ENCODE data around the gene VPS35L.
"Not testable (repeated sequence)": the region's sequence is repeated elsewhere in the genome, so short reads cannot be mapped to it uniquely, and the experiment has no call there.

VPS35L gene

DNA sequence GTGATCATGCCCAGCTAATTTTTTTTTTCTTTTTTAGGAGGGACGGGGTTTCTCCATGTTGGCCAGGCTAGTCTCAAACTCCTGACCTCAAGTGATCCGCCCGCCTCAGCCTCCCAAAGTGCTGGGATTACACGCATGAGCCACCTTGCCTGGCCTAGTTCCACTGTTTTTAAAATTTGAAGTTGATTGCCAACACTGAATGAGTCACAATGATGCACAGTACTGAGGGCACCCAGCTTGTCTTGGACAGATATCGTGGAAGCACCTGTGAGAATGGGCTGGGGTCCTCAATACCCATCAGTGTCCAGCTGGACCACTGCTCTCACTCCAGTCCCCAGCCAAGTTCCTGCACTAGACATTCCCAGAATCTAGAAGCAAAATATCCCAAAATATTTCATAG, 160.1 kb downstream of the VPS35L start:
- DNase-seq: no peak

DNA sequence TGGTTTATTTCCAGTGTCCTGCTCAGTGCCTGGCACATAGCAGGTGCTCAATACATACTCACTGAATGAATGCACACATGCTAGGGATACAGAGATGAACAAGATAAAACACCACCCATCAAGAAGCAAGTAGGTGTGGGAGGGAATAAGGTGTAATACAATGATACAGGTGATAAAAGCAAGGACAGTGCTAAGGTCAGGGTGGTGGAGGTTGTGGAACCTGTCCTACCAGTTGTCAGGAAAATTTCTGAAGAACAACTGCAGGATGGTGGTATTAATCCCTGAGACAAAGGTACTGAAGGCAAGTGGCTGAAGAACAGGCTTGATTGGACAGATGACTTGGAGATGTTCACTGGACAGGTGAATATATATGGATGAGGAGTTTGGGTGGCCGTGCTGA, 160.7 kb downstream of the VPS35L start:
- peak; percentile 4 for DNase-seq

DNA sequence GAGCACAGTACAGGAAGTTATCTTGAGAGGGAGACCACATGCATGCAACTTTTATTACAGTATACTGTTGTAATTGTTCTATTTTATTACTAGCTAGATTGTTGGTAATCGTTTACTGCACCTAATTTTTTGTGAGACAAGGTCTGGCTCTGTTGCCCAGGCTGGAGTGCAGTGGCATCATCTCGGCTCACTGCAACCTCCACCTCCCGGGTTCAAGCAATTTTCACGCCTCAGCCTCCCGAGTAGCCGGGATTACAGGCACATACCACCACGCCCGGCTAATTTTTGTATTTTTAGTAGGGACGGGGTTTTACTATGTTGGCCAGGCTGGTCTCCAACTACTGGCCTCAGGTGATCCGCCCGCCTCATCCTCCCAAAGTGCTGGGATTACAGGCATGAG, 161.2 kb downstream of the VPS35L start:
- not testable (repeated sequence) for DNase-seq

DNA sequence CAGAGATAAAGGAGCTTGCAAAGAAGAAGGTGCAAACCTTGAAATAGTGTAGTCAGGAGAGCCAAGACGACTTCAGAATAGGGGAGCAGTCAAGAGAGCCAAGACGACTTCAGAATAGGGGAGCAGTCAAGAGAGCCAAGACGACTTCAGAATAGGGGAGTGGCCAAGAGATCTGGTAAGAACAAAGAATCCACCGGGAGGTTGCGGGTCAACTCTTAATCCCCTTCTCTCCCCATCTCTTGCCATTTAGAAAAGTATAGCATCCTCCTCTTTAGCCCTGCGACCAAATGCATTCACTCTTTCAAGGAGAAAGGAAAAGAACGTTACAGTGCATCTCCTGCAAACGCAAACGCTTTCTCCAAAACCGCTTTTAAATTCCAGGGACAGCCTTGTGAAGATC, 161.8 kb downstream of the VPS35L start:
- no peak for DNase-seq

DNA sequence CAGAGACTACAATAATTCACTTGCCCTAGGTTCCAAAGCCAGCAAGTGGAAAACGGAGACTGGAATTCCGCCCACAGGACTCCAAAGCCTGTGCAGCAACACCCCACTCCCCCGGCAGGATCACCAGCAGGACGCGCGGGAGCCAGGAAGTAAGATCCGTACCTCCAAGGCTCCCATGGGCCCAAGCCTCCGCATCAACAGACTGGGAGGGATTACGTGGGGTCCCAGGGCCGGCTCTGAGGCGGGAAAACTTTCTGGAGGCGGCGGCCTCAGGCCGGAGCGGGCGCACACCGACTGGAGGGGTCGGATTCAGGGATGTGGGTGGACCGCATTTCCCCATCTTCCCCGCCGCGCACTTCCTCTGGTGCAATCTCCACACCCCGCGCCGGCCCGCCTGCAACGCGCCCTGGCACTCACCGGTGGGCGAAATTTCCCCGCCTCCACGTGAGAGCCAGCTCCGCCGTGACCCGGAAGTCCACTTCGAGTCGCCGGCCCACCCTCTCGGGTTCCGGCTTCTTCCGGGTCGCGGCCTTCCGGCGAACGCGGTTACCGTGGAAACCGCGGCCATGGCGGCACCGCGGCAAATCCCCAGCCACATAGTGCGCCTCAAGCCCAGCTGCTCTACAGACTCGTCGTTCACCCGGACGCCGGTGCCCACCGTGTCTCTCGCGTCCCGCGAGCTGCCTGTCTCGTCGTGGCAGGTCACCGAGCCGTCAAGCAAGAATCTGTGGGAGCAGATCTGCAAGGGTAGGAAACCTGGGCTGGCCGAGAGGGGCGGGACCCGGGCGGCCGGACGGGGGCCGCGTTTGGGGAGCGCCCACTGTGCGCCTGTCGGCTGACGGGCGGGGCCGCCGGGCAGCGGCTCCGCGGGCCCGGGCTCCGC, 162.5 kb downstream of the VPS35L start, which contains the start of the genes IQCK and KNOP1:
IQCK (plus strand) TSS at position 531 of the 883 bp plus-strand sequence; CDS start at position 567, 36 bp downstream.
KNOP1 (minus strand) TSS at position 487 of the 883 bp plus-strand sequence. CDS start 3,192 bp downstream, outside the sequence.
- peak; percentile 88 for DNase-seq

DNA sequence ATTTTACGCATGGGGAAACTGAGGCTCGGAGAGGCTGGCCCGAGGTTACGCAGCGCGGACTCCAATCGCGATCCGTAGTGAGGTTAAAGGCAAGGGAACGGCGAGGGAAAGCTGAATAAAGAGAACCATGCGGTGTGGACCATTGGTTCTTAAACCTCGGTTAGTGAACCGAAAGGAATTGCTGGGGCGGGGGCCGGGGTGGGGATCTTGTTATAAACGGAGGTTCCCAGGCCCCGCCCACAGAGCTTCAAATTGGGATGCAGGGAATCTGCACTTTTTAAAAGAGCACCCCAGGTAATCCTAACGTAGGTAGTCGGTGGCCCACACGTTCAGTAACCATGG, 163.1 kb downstream of the VPS35L start:
- peak; percentile 6 for DNase-seq

DNA sequence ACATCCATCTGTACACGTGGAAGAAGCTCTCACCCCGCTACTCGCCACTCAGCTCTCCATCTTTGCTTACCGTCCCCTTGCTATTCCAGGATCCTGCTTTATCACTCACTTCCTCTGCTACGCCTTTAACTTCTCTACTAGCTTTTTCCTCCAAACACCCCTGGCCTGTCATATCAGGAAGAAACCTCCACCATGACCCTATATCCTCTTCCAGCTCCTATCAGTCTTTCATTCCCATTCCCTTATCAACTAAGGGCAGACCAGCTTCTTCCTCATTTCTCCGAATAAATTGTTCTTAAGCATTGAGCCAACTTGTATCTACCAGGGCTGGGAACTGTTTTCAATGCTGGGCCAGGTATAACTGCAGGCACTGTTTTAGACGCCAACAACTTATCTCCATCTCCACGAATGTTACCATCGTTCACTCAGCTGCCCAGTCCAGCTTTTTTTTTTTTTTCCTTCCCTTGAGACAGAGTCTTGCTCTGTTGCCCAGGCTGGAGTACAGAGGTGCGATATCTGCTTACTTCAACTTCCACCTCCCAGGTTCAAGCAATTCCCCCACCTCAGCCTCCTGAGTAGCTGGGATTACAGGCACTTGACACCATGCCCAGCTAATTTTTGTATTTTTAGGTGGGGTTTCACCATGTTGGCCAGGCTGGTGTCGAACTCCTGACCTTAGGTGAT, 166.9 kb downstream of the VPS35L start:
- DNase-seq: no peak

DNA sequence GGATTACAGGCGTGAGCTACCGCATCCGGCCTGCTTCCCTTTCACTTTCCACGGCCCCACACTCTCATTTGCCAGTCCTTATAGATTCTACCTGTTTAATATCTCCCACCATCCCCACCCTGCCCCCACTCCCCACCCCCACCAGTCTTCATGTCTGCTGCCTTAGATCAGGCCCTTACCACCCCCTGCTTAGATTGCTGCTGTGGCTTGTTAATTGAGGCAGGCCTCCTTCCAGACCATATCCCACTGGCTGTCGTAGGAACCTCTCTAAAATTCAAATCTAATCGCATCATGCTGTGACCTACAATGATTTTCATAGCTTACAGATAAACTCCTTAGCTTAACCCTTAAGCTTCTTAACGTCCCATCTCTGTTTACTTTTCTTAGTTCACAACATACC, 167.5 kb downstream of the VPS35L start:
- DNase-seq: no peak

DNA sequence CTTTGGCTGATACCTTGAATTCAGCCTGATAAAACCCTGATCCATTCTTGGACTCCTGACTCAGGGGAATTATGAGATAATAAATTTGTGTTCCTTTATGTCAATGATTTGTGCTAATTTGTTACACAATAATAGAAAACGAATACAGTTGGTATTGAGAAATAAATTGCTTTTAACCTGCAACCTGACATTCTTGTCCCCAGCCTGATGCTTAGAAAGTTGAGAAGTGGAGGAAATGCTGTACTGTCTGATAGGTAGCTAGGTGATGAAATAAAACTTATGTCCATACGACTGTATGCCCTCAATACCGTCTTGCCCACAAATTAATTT, 173.1 kb downstream of the VPS35L start:
- DNase-seq: no peak

DNA sequence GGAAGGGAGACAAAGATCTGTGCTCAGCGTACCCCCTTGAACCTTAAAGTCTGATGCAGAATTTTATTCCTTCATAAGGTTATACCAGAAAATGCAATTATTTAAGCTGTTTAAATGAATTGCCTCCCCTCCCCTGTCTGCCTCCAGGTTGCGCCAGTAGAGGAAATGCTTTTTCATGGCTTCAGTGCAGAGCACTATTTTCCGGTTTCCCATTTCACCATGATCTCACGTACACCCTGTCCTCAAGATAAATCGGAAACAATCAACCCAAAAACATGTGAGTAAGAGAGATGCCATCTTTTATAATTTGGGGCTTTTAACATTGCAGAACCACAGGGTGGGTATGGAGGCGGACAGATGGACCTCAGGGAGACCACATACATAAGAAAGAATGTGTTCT, 178.0 kb downstream of the VPS35L start:
- no peak for DNase-seq

DNA sequence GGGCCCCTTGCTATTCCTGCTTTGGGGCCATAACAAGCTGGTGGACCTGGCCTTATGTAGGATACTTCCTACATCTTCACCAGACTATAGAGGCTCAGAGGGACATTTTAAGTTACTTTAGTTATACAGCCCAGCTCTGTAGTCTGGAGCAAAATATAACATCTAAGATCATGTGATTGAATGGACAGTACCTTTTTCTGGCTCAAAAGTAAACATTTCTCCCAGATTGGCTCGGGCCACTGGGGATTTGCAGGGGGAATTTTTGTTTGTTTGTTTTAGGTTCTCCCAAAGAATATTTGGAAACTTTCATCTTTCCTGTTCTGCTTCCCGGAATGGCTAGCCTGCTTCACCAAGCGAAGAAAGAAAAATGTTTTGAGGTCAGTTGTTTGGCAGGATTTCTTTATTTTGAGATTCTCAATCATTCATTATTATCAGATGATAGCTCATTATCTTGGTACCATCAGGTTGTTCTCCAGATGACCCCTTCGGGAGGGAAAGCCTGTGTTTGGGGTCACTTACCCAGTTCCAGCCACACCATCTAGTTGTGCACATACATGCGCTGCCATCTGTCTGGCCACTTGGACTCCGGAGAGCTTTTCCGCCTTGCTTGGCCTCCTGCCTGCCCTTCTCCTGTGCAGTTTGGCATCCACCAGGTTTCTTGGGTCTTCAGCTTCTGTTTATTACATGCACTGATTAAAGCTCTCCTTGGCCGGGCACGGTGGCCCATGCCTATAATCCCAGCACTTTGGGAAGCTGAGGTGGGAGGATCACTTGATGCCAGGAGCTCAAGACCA, 179.8 kb downstream of the VPS35L start:
- no peak for DNase-seq

DNA sequence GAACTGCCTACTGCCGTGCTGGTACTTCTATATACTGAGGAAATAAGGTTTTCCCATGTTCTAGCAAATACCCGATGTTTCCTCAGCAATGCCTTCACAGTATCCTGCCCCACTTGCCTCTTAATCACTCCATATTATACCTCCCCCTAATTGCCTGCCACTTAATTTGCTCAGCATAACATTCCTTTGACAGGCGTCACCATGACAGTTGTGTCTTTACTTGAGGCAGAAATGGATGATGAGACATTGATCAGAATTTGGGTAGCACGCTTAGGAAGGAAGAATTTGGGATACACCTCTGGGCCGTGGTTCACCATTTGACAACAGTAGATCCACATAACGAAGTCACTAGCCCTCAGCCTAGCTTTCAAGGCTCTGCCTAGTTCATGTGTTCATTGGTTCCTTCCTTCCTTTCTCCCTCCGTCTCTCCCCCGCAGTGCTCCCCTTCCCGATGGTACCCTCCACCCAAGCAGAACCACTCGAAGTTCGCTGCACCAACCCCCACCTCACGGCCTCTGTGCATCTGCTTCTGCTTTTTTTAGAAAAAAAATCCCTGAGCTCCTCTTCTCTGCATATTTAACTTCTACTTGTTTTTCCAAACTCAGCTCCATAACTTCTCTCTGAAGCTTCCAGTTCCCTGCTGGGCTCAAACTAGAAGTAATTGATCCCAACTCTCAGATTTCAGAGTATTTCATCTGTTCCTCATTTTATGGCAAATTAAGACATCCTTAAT, 182.0 kb downstream of the VPS35L start:
- no peak for DNase-seq

DNA sequence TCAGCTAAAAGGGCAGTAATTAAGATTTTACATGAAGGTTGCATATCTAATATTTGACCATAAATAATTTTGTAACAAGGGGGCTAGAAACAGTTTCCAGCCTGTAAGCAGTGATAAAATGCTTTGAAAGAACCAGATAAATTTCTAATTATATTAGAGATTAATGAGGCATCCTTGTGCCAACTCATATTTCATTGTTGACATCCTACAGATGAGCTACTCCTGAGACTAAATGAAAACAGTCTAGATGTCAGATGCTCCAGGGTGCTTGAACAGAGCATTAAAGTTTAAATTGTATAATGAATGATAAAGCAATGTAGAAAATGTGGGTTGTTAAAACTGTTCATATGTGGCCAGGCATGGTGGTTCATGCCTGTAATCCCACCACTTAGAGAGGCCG, 185.9 kb downstream of the VPS35L start:
- no peak for DNase-seq

DNA sequence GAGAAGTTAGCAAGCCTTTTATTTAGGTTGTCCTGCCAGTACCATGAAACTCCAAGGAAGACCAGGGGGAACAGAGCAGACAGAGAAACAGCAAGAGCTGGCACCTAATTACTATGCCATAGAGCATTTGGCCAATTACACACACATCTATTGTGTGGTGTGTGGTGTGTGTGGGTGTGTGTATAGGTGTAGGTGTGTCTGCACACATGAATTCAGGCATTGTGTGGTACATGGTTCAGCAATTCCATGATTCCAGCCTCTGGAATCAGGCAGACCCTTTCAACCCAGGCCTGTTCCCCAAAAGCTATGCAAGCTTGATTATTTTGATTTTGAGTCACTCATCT, 188.3 kb downstream of the VPS35L start:
- no peak for DNase-seq

DNA sequence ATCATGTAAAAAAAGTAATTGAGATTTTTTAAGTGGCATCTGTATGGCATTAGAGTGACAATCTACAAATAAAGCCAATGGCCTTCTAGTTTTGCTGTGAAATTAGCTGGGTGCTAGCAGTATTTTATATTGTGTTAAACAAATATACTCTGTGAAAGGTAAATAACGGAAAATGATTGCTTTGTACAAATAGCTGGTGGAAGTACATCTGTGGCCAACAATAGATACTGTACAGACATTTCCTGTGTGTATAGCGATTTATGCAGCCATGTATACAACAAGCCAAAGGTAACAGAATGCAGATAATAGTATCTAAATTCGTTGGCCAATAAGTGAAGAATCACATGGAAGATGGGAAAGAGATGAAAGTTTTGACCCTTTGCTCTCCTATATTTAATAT, 189.2 kb downstream of the VPS35L start:
- DNase-seq: peak; percentile 12

DNA sequence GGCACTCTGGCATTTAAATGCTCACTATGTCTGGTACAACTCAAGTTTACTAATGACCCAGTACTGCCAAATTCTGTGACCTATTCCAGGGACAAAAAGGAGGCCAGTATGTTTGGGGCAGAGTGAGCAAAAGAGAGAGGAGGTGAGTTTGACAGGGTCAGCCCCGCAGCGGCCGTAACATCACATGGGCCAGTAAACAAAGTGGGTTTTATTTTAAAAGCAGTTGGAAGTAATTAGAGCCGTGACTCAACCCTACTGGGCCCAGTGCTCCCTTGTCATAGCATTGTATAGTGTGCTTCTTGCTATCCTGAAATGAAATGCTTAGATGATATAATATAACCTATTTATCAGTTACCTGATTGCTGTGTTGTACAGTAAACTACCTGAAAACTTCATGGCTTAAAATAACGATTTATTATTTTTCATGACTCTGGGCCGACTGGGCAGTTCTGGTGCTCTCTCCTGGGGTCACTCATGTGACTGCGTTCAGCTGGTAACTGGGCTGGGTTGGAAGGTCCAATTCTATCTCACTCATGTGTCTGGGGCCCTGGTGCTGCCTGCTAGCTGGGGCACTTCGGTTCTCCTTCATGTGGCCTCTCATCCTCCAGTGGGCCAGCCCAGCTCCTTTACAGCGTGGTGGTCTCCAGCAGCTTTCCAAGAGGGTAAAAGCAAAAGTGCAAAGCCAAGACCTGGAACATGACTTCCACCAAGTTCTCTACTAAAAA, 189.9 kb downstream of the VPS35L start:
- DNase-seq: no peak

DNA sequence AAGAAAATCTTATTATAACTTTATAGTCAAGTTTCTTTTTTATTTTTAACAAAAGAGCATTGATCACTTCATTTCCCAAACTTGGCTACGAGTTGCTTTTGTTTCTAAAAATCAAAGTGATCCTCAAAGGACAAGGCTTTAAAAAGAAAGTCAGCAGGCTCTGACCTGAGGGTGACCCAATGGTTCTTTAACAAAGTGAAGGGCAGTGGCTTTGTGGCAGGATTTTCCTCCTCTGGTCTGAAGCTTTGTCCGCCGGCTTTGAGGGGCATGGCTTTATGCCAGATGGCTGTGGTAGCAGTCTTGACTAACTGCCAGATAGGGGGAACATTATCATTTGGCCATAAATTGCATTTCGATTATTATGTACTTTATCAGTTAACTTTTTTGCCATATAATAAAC, 191.1 kb downstream of the VPS35L start:
- no peak for DNase-seq

DNA sequence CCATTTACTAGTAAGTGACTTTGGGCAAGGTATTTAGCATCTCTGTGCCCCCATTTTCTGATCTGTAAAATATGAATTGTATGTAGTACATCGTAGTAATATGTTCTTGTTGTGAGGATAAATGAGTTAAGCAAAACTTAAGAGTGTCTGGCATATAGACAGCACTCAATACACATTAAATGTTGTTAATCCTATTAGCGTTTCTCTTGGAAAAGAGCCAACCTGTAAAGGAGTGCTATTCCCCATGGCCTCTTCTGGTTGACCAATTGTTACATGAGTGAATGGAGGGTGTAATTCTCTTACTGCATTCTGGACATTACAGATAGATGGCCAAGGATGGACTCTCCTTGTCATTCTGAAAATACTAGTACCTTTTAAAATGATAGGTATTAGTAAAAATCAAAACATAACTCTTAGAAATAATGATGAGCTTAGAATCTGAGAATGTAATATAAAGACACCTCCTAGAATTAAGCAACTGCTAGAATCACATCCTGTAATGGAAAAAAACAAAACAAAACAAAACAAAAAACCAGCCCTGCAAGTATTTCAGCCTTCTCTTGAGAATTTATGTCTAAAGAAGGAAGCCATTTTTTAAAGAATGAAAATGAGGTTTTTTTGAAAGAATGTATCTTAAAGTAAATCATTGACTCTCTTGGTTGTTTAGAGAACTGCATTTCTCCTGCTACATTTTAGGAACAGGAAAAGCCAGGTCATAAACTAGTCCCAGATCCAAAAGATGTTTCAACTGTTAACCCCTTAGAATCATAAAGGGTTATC, 193.1 kb downstream of the VPS35L start:
- no peak for DNase-seq

DNA sequence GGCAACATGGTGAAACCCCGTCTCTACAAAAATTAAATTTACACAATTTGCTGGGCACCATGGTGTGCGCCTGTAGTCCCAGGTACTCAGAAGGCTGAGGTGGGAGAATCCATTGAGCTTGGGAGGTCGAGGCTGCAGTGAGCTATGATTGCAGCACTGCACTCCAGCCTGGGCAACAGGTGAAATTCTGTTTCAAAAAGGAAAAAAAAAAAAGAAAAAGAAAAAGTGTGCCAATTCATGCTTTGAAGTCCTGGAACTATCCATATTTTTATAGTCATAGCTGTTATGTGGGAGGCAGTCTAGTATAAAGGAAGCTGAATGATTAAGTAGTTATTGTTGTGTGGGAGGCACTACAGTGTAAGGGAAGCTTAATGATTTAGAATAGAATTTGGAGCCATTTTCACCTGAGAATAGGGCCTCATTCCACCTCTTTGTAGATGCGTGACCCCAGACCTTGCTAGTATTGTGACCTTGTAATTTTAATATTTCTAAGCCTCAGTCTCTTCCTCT, 194.1 kb downstream of the VPS35L start:
- no peak for DNase-seq

All from NCI-H2029 (cell line).